Esophagus muscularis mucosa (tissue), 4 donors: ENCODE results near the gene ANKLE2. TPM values are rescaled to one million over a fixed set of nuclear protein-coding genes. Genes with fewer than 3 reads are reported as not detected.
A peak's percentile ranks its signal among the peaks of the same experiment; 100 is the strongest.

Source experiments
- DNase-seq: peaks from one replicate; pipeline ENCODE4 v3.0.0-alpha.2; 2017; ENCODE audit errors: extremely low spot score
- H3K27ac ChIP-seq, 4 donors: fragments of 200-600 bp; sonication (generic); replicated peaks in 1 of 4; 1 replicate in 3 of 4; 2 replicates in 1 of 4; pipeline ENCODE4 v1.5.1; 2016 to 2019; ENCODE audit warnings: mild to moderate bottlenecking in 1 of 4
- H3K27me3 ChIP-seq, 4 donors: fragments of 200-600 bp; sonication (generic); one replicate each; pipeline versions ENCODE4 v1.5.1 to v1.6.0; 2016 to 2019
- H3K36me3 ChIP-seq, 4 donors: fragments of 200-600 bp; sonication (generic); one replicate each; pipeline ENCODE4 v1.5.1; 2016 to 2019
- H3K4me1 ChIP-seq, 4 donors: fragments of 200-600 bp; sonication (generic); one replicate each; pipeline ENCODE4 v1.5.1; 2016 to 2019
- H3K4me3 ChIP-seq, 4 donors: fragments of 200-600 bp; sonication (generic); 1 replicate in 2 of 4; 2 replicates in 2 of 4; pipeline ENCODE4 v1.5.1; 2016 to 2019; ENCODE audit warnings: mild to moderate bottlenecking in 4 of 4, moderate library complexity in 1 of 4
- H3K9me3 ChIP-seq, 4 donors: fragments of 200-600 bp; sonication (generic); 1 replicate in 3 of 4; 2 replicates in 1 of 4; pipeline ENCODE4 v1.5.1; 2016 to 2019
- EP300 ChIP-seq: sonication (generic); formaldehyde crosslinking; IDR thresholded peaks from one replicate; pipeline ENCODE4 v1.6.1; 2017; ENCODE audit warnings: antibody characterized with exemption
- POLR2A ChIP-seq: fragments of 450-650 bp; IDR thresholded peaks from one replicate; pipeline ENCODE4 v1.6.1; 2017; ENCODE audit warnings: antibody characterized with exemption, moderate library complexity, mild to moderate bottlenecking, low read depth
- POLR2AphosphoS5 ChIP-seq, 2 donors: sonication (generic); formaldehyde crosslinking; IDR thresholded peaks; one replicate each; pipeline ENCODE4 v1.6.1; 2017; ENCODE audit warnings: antibody characterized with exemption in 2 of 2
- WGBS: methylation state at CpG from one replicate; pipeline ENCODE4 v1.1.5; 2018; 5-methylcytosine and 5-hydroxymethylcytosine counted together
- intact Hi-C: fragments of 100-400 bp; cut with DNase I; formaldehyde crosslinking; loops from one replicate; pipeline ENCODE4 v1.15.1; 2023
- total RNA-seq, 4 donors: library from RNA; depleted of rRNA; stranded (reverse); fragments of >200 nt; gene quantifications; one replicate each; pipeline versions ENCODE4 v1.1.0 to v1.2.1, GENCODE V29; 2016
- TF ChIP-seq, protein P1 (sequence below), 3 experiments: fragments of 200-600 bp in 2 of 3; fragments of 450-650 bp in 1 of 3; sonication (generic) in 2 of 3; IDR thresholded peaks; one replicate each; pipeline ENCODE4 v1.5.1; 2017 to 2019; ENCODE audit warnings: antibody characterized with exemption in 3 of 3, mild to moderate bottlenecking in 2 of 3, moderate library complexity in 1 of 3

The ANKLE2 gene
- total RNA-seq, 4 donors from 2014 or later, result 40.2 to 47.2 (median 45.4) TPM

DNA sequence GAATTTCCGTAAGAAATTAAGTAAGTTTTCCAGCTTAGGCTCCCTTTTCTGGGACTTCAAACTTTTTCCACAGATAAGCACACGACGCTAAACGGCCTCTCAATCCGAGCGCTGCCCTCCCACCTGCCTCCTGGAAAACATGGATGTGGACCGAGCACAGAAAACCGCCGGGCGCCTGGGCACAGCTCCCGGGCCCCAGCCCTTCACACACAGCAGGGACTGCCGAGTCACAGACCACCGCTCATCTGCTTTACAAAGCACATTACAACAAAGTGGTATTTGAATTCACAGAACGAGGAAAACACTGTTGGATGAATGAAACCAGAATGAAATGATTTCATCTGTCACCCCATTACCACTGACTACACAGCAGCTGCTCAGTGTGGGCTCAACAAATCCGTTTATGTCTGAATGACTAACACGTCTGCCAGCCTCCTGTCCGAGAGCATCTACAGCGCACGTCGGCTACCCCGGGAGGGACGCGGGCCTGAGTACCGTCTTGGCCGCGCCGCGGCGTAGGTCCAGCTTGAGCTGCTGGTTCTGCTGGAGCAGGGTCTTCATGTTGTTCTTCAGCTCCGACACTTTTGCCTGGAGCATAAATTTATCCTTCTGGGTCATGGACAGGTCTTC lies 13.1 kb upstream of the ANKLE2 start:
- no peak for DNase-seq
- H3K9me3 ChIP-seq, result no peaks in the 10 kb centered on the region
- no peaks in the 10 kb centered on the region for H3K27me3 ChIP-seq
- 84% methylated on average over 27 of the region's 30 CpGs for WGBS
- H3K4me1 ChIP-seq, result peaks cover 8 to 38% (median 25%) of the 10 kb centered on the region in 4 donors
- TF ChIP-seq, protein P1, sequence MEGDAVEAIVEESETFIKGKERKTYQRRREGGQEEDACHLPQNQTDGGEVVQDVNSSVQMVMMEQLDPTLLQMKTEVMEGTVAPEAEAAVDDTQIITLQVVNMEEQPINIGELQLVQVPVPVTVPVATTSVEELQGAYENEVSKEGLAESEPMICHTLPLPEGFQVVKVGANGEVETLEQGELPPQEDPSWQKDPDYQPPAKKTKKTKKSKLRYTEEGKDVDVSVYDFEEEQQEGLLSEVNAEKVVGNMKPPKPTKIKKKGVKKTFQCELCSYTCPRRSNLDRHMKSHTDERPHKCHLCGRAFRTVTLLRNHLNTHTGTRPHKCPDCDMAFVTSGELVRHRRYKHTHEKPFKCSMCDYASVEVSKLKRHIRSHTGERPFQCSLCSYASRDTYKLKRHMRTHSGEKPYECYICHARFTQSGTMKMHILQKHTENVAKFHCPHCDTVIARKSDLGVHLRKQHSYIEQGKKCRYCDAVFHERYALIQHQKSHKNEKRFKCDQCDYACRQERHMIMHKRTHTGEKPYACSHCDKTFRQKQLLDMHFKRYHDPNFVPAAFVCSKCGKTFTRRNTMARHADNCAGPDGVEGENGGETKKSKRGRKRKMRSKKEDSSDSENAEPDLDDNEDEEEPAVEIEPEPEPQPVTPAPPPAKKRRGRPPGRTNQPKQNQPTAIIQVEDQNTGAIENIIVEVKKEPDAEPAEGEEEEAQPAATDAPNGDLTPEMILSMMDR (IDR thresholded peaks at IDR 0.05), result no peak
- TF ChIP-seq POLR2AphosphoS5 (IDR thresholded peaks at IDR 0.05), result no peak
- TF ChIP-seq POLR2A, result no peak
- no peak for TF ChIP-seq EP300
- peak overlapping the region in 2 of 4 donors; percentile 2 to 30 for H3K27ac ChIP-seq
- no peak overlapping the region for H3K4me3 ChIP-seq
- intact Hi-C loops, result no loop called here
- H3K36me3 ChIP-seq, result peaks cover 60 to 97% (median 84%) of the 10 kb centered on the region in 4 donors

DNA sequence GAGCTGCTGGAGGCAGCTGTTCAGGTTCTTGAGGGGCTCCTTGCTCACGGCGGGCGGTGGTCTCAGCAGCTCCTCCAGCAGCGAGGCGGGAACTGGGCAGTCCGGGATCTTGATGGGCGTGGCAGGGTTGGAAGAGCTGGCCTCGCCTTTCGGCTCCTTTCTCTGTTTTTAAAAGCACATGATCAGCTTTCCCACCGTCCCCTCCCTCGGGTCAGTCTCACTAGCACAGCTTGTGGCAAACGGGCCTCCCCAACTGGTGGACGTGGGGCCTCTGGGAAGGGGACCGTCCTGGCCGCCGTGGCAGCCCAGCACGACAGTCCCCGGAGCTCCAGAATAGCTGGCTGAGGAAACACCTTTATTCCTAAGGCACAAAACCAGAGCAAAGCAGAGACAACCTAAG lies 12.5 kb upstream of the ANKLE2 start:
- Histone ChIP-seq H3K4me3 (no peak overlapping the region), H3K27me3 (no peaks in the 10 kb centered on the region), H3K4me1 (peaks cover 8 to 42% (median 26%) of the 10 kb centered on the region in 4 donors), H3K9me3 (no peaks in the 10 kb centered on the region), H3K27ac (peak overlapping the region in 2 of 4 donors; percentile 2 to 20), H3K36me3 (peaks cover 57 to 97% (median 81%) of the 10 kb centered on the region in 4 donors)
- intact Hi-C loops, result no loop called here
- WGBS, result 57% methylated on average over 18 of the region's 18 CpGs
- DNase-seq, result no peak
- TF ChIP-seq EP300, result no peak
- TF ChIP-seq, protein P1 (IDR thresholded peaks at IDR 0.05), result no peak
- no peak for TF ChIP-seq POLR2A
- no peak for TF ChIP-seq POLR2AphosphoS5 (IDR thresholded peaks at IDR 0.05)

DNA sequence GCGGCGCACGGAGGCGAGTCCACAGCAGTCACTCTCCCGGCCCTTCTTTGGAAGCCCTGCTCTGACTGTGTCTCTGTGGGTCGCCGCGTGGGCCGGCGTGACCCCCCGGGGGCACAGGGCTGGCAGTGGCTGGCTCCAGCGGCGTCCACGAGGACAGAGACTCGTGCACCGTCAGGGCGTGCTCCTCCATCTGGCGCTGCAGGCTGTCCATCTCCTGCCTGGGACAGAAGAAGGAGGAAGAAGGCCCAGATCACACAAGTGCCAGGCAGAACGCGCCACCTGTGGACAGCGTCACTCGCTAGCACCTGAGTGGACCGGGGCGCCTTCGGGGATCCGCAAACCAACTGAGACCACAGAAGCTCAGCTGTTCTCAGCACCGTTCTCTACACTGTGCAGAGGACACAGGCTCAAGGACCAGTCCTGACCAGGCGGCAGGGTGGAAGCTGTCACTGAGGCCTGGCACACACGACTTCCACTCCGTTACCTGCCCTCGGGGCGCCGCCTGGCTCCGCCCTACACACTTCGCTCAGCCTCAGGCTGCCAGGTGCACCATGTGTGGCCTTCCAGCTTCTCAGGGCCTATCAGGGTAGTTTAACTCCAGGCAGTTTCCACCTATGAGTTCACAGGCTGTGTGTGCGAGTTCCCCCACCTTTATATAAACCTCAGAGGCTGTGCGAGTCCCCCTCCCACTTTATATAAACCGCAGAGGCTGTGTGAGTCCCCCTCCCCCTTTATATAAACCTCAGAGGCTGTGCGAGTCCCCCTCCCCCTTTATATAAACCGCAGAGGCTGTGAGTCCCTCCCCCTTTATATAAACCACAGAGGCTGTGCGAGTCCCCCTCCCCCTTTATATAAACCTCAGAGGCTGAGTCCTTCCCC lies 11.7 kb upstream of the ANKLE2 start:
- 85% methylated on average over 40 of the region's 41 CpGs for WGBS
- TF ChIP-seq EP300, result no peak
- no peak for TF ChIP-seq POLR2AphosphoS5 (IDR thresholded peaks at IDR 0.05)
- TF ChIP-seq POLR2A, result no peak
- TF ChIP-seq, protein P1 (IDR thresholded peaks at IDR 0.05), result no peak
- Histone ChIP-seq H3K4me1 (peaks cover 13 to 50% (median 34%) of the 10 kb centered on the region in 4 donors), H3K36me3 (peaks cover 48 to 90% (median 73%) of the 10 kb centered on the region in 4 donors), H3K9me3 (no peaks in the 10 kb centered on the region), H3K27me3 (no peaks in the 10 kb centered on the region), H3K4me3 (no peak overlapping the region), H3K27ac (peak overlapping the region in 2 of 4 donors; percentile 2 to 34)
- no peak for DNase-seq
- intact Hi-C loops, result no loop called here

DNA sequence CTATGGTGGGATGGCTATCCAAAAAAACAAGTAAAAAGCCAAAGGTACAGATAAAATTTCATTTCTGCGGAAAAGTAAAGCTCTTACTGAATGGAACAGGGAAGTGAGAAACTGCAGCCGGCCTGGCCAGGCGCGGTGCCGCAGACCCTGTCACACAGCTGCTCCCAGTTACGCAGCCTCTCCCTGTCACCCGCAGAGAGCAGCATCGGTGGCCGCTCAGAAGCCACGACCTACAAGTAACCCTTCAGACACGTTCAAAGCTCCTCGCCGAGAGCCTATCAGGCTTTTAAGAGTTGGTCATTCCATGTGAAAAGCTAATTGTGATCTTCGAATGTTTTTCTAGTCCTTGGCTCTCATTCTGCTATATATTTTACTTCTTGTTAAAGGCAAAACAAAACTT lies 11.0 kb upstream of the ANKLE2 start:
- 70% methylated on average over 14 of the region's 14 CpGs for WGBS
- Histone ChIP-seq H3K36me3 (peaks cover 44 to 83% (median 67%) of the 10 kb centered on the region in 4 donors), H3K27ac (no peak overlapping the region), H3K4me1 (peaks cover 17 to 55% (median 33%) of the 10 kb centered on the region in 4 donors), H3K27me3 (no peaks in the 10 kb centered on the region), H3K4me3 (no peak overlapping the region), H3K9me3 (no peaks in the 10 kb centered on the region)
- TF ChIP-seq POLR2AphosphoS5 (IDR thresholded peaks at IDR 0.05) (no peak), POLR2A (no peak), EP300 (no peak)
- TF ChIP-seq, protein P1 (IDR thresholded peaks at IDR 0.05), result no peak
- no peak for DNase-seq
- intact Hi-C loops, result no loop called here
